HepG2 (cell line): Measurements from ENCODE around the gene PRR20G. TPM values are rescaled to one million over a fixed set of nuclear protein-coding genes. Genes with fewer than 3 reads are reported as not detected.

Experiments
- ATAC-seq: fragments of 200-7000 bp; cut with Tn5 transposase; 3 replicates; pipeline ENCODE4 v1.9.1; 2020; ENCODE audit warnings: mild to moderate bottlenecking, moderate library complexity
- BruUV-seq: library from RNA; stranded (reverse); fragments of 400-500 nt; replicated peaks from 2 replicates; lab custom pipeline; 2021; lab: Mats Ljungman, UMichigan
- CTCF ChIA-PET: fragments of 300-600 bp; formaldehyde crosslinking; extraction: SDS; loops from one replicate; lab custom pipeline; 2021; ENCODE audit warnings: low total read pairs, inconsistent platforms, low intra/inter-chr PET ratio; lab: Yijun Ruan, JAX
- POLR2A ChIA-PET: fragments of 350-600 bp; sonication (Branson Sonifier 250); formaldehyde crosslinking; loops from one replicate; lab custom pipeline; 2020; ENCODE audit warnings: antibody characterized with exemption, inconsistent platforms; lab: Yijun Ruan, JAX
- DNase-seq: peaks from one replicate; pipeline ENCODE4 v3.0.0-alpha.2; 2015; ENCODE audit warnings: low spot score
- FAIRE-seq: peaks from 3 replicates; lab custom pipeline; 2011; peaks lifted over from hg19 to GRCh38; lab: Jason Lieb, UNC
- H2AFZ ChIP-seq: one replicate; pipeline ENCODE4 v1.6.1; 2011; ENCODE audit warnings: low read length, inconsistent platforms
- H3K27ac ChIP-seq: fragments of 300-600 bp; 3 replicates; pipeline ENCODE4 v1.8.0; 2011; ENCODE audit warnings: mixed run types, mild to moderate bottlenecking, mixed read lengths, low read length, inconsistent platforms; ENCODE audit not compliant: insufficient read depth; ENCODE audit errors: extremely low read length
- H3K27me3 ChIP-seq, 2 experiments: fragments of 200-600 bp in 1 of 2; 2 replicates in 1 of 2; 3 replicates in 1 of 2; pipeline versions ENCODE4 v1.6.0 to v1.8.0; 2011; ENCODE audit warnings: low read length in 2 of 2, mild to moderate bottlenecking in 2 of 2, moderate library complexity in 2 of 2, inconsistent platforms in 1 of 2; ENCODE audit not compliant: insufficient read depth in 2 of 2, control insufficient read depth in 1 of 2
- H3K36me3 ChIP-seq, 2 experiments: fragments of 200-600 bp in 1 of 2; replicated peaks in 1 of 2; 2 replicates in 1 of 2; 3 replicates in 1 of 2; pipeline versions ENCODE4 v1.5.1 to v1.8.0; 2011; ENCODE audit warnings: low read length in 2 of 2, inconsistent platforms in 1 of 2; ENCODE audit not compliant: insufficient read depth in 2 of 2, control insufficient read depth in 1 of 2
- H3K4me1 ChIP-seq: 2 replicates; pipeline ENCODE4 v1.5.1; 2012; ENCODE audit warnings: low read length, inconsistent platforms; ENCODE audit not compliant: insufficient read depth
- H3K4me2 ChIP-seq: 2 replicates; pipeline ENCODE4 v1.6.0; 2011; ENCODE audit warnings: low read depth, low read length, inconsistent platforms
- H3K4me3 ChIP-seq, 3 experiments: fragments of 200-600 bp in 1 of 3; sonication (generic), shearing (Covaris generic) in 1 of 3; replicated peaks in 1 of 3; 2 replicates each; pipeline ENCODE4 v1.5.1; 2011 to 2016; ENCODE audit warnings: low read length in 3 of 3, inconsistent platforms in 2 of 3, low read depth in 2 of 3, mild to moderate bottlenecking in 2 of 3, control low read depth in 1 of 3, mixed read lengths in 1 of 3; ENCODE audit not compliant: insufficient read depth in 1 of 3
- H3K79me2 ChIP-seq: one replicate; pipeline ENCODE4 v1.6.1; 2011; ENCODE audit warnings: low read length, inconsistent platforms; ENCODE audit not compliant: insufficient read depth
- H3K9ac ChIP-seq: 2 replicates; pipeline ENCODE4 v1.6.0; 2011; ENCODE audit warnings: mild to moderate bottlenecking, low read depth, low read length, inconsistent platforms; ENCODE audit not compliant: insufficient read depth
- H3K9me3 ChIP-seq: 2 replicates; pipeline ENCODE4 v1.5.1; 2012; ENCODE audit warnings: mild to moderate bottlenecking, low read length
- H4K20me1 ChIP-seq: 2 replicates; pipeline ENCODE4 v1.6.0; 2011; ENCODE audit warnings: inconsistent platforms, mild to moderate bottlenecking, low read length, moderate library complexity; ENCODE audit not compliant: insufficient read depth
- AFF4 ChIP-seq: sonication (generic); formaldehyde crosslinking; IDR thresholded peaks from 2 replicates; pipeline ENCODE4 v1.4.0; 2020; ENCODE audit warnings: missing genetic modification reagents
- CHCHD3 ChIP-seq: sonication (generic); formaldehyde crosslinking; IDR thresholded peaks from 2 replicates; pipeline ENCODE4 v1.8.0; 2022; ENCODE audit warnings: mild to moderate bottlenecking, missing genetic modification reagents, moderate library complexity
- CREBL2 ChIP-seq: sonication (generic); formaldehyde crosslinking; IDR thresholded peaks from 2 replicates; pipeline ENCODE4 v1.8.1; 2023; ENCODE audit warnings: missing genetic modification reagents, mild to moderate bottlenecking, borderline replicate concordance
- GATA4 ChIP-seq: sonication (generic); IDR thresholded peaks from 2 replicates; pipeline ENCODE4 v1.6.1; 2016; ENCODE audit warnings: antibody characterized with exemption, low read depth, borderline replicate concordance
- GZF1 ChIP-seq: sonication (generic); formaldehyde crosslinking; IDR thresholded peaks from 2 replicates; pipeline ENCODE4 v1.5.1; 2020; ENCODE audit warnings: mild to moderate bottlenecking, missing genetic modification reagents
- IKZF1 ChIP-seq: fragments of 450-650 bp; IDR thresholded peaks from 2 replicates; pipeline ENCODE4 v1.7.1; 2016
- IKZF4 ChIP-seq: sonication (generic); formaldehyde crosslinking; IDR thresholded peaks from 2 replicates; pipeline ENCODE4 v1.5.1; 2020; ENCODE audit warnings: borderline replicate concordance, mild to moderate bottlenecking, low read depth, missing genetic modification reagents; ENCODE audit errors: not compliant biosample characterization
- NFIB ChIP-seq: sonication (generic); formaldehyde crosslinking; IDR thresholded peaks from 2 replicates; pipeline ENCODE4 v1.9.0; 2021; ENCODE audit warnings: missing genetic modification reagents, mild to moderate bottlenecking, borderline replicate concordance
- NRL ChIP-seq: sonication (generic); formaldehyde crosslinking; IDR thresholded peaks from 2 replicates; pipeline ENCODE4 v1.5.0; 2020; ENCODE audit warnings: missing genetic modification reagents, mild to moderate bottlenecking, moderate library complexity, borderline replicate concordance
- PITX1 ChIP-seq: sonication (generic); formaldehyde crosslinking; IDR thresholded peaks from 2 replicates; pipeline ENCODE4 v1.5.1; 2020; ENCODE audit warnings: mild to moderate bottlenecking, missing genetic modification reagents
- ZNF430 ChIP-seq: sonication (generic); formaldehyde crosslinking; IDR thresholded peaks from 2 replicates; pipeline ENCODE4 v1.9.0; 2021; ENCODE audit warnings: mild to moderate bottlenecking, missing genetic modification reagents
- ZNF652 ChIP-seq: IDR thresholded peaks from 2 replicates; pipeline ENCODE4 v1.6.1; 2016; ENCODE audit warnings: low read depth, borderline replicate concordance
- ZNF703 ChIP-seq: sonication (generic); formaldehyde crosslinking; IDR thresholded peaks from 2 replicates; pipeline ENCODE4 v1.5.1; 2020; ENCODE audit warnings: missing genetic modification reagents, mild to moderate bottlenecking, moderate library complexity, borderline replicate concordance
- WGBS: methylation state at CpG from one replicate; pipeline ENCODE4 v1.1.6; 2017; ENCODE audit warnings: low lambda C conversion rate; 5-methylcytosine and 5-hydroxymethylcytosine counted together
- in situ Hi-C: cut with HindIII; loops from 2 replicates; pipeline ENCODE4 v1.10.0; 2017; ENCODE audit warnings: low pct_unique_long_range_greater_than_20kb; ENCODE audit not compliant: extremely low pct_ligation_motif_present
- intact Hi-C: fragments of 100-400 bp; cut with micrococcal nuclease; formaldehyde crosslinking; loops from one replicate; pipeline ENCODE4 v1.10.0; 2022; ENCODE audit not compliant: unreplicated experiment
- polyA plus RNA-seq, 8 experiments: library from polyadenylated mRNA; depleted of rRNA in 3 of 8; stranded (reverse) in 7 of 8; unstranded in 1 of 8; fragments of >200 nt; fragmentation: Illumina TruSeq in 4 of 8; extraction: Trizol in 4 of 8; gene quantifications; 2 replicates each; pipeline versions ENCODE4 v1.2.1 to v1.2.3, GENCODE V29; 2011 to 2016; ENCODE audit warnings: low read depth in 4 of 8, missing spikeins in 1 of 8, mixed read lengths in 1 of 8; ENCODE audit not compliant: insufficient read depth in 1 of 8
- total RNA-seq, 5 experiments: library from RNA; depleted of rRNA; stranded (reverse); fragments of >200 nt; fragmentation: Illumina TruSeq; extraction: Trizol; gene quantifications; 2 replicates each; pipeline ENCODE4 v1.2.3, GENCODE V29; 2016; ENCODE audit warnings: low read depth in 1 of 5
- TF ChIP-seq, protein P1 (sequence below): fragments of 450-650 bp; IDR thresholded peaks from 2 replicates; pipeline ENCODE4 v1.6.1; 2017; ENCODE audit warnings: mild to moderate bottlenecking

The PRR20G gene
- total and polyA plus RNA-seq, 2 of the 13 experiments (the other 11 are each of a cell fraction or from before 2014, with no cell fraction given), result not detected

- FAIRE-seq (no peak), DNase-seq (no peak), ATAC-seq (no peak)
- ChIA-PET POLR2A (no interaction called here), CTCF (no interaction called here)
- no peaks in the 10 kb centered on the region for H3K36me3 ChIP-seq
- H3K4me3 ChIP-seq, result no peak overlapping the region
- no peaks in the 10 kb centered on the region for H3K9me3 ChIP-seq
- peaks cover 5 to 27% of the 10 kb centered on the region in 2 experiments; a peak in 3 of 5 replicates for H3K27me3 ChIP-seq
- 21% methylated on average over 5 of the region's 6 CpGs for WGBS
- H3K9ac ChIP-seq, result no peak overlapping the region
- in situ Hi-C loops, result no loop called here
- no TSS peak for BruUV-seq
- no peak overlapping the region for H3K27ac ChIP-seq
- no peak overlapping the region for H3K4me2 ChIP-seq
- H3K4me1 ChIP-seq, result no peaks in the 10 kb centered on the region
- intact Hi-C loops, result no loop called here
- H3K79me2 ChIP-seq, result no peaks in the 10 kb centered on the region
- no peaks in the 10 kb centered on the region for H4K20me1 ChIP-seq
- no peak overlapping the region for H2AFZ ChIP-seq
- TF ChIP-seq CHCHD3 (CRISPR knock-in tag) (no peak), PITX1 (CRISPR knock-in tag) (no peak), IKZF4 (CRISPR knock-in tag) (no peak), ZNF430 (CRISPR knock-in tag) (no peak), ZNF652 (CRISPR knock-in tag) (no peak), NFIB (CRISPR knock-in tag) (no peak), GATA4 (no peak), ZNF703 (CRISPR knock-in tag) (no peak), CREBL2 (CRISPR knock-in tag) (no peak), IKZF1 (no peak), NRL (CRISPR knock-in tag) (no peak), GZF1 (CRISPR knock-in tag) (no peak), AFF4 (no peak)
- TF ChIP-seq, protein P1, sequence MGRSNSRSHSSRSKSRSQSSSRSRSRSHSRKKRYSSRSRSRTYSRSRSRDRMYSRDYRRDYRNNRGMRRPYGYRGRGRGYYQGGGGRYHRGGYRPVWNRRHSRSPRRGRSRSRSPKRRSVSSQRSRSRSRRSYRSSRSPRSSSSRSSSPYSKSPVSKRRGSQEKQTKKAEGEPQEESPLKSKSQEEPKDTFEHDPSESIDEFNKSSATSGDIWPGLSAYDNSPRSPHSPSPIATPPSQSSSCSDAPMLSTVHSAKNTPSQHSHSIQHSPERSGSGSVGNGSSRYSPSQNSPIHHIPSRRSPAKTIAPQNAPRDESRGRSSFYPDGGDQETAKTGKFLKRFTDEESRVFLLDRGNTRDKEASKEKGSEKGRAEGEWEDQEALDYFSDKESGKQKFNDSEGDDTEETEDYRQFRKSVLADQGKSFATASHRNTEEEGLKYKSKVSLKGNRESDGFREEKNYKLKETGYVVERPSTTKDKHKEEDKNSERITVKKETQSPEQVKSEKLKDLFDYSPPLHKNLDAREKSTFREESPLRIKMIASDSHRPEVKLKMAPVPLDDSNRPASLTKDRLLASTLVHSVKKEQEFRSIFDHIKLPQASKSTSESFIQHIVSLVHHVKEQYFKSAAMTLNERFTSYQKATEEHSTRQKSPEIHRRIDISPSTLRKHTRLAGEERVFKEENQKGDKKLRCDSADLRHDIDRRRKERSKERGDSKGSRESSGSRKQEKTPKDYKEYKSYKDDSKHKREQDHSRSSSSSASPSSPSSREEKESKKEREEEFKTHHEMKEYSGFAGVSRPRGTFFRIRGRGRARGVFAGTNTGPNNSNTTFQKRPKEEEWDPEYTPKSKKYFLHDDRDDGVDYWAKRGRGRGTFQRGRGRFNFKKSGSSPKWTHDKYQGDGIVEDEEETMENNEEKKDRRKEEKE, result no peak
These were observed 26.9 kb downstream of the PRR20G start for GRCh38 chr3:127260826-127261555.
